ENCODE data around the gene ADGRV1. TPM values are rescaled to one million over a fixed set of nuclear protein-coding genes. Genes with fewer than 3 reads are reported as not detected.
A peak's percentile ranks its signal among the peaks of the same experiment; 100 is the strongest.

Gene ADGRV1
- total RNA-seq, 4 donors from 2014 or later = 0.39 to 1.9 (median 1.00) TPM

GRCh38 chr5:91128604-91129003, 570.0 kb downstream of the ADGRV1 start:
- no peaks in the 10 kb centered on the region for H3K27me3 ChIP-seq
- H3K4me3 ChIP-seq = no peak overlapping the region
- 58 to 83% methylated on average over 1 of the region's 1 CpG for WGBS, 2 donors
- H3K36me3 ChIP-seq = no peaks in the 10 kb centered on the region
- H3K27ac ChIP-seq = peak overlapping the region in 1 of 4 donors; percentile 84
- peaks cover 0 to 64% (median 27%) of the 10 kb centered on the region in 4 donors for H3K4me1 ChIP-seq
- no peaks in the 10 kb centered on the region for H3K9me3 ChIP-seq
- DNase-seq (ENCODE audit: low spot score in 2 of 2) = no peak
- TF ChIP-seq CTCF (IDR thresholded peaks at IDR 0.05) (no peak), EP300 (IDR thresholded peaks at IDR 0.05) (no peak), POLR2A (IDR thresholded peaks at IDR 0.05) (no peak)

- Histone ChIP-seq H3K4me1 (peaks cover 0 to 54% (median 27%) of the 10 kb centered on the region in 4 donors), H3K27ac (peak overlapping the region in 1 of 4 donors; percentile 43), H3K27me3 (no peaks in the 10 kb centered on the region), H3K9me3 (no peaks in the 10 kb centered on the region), H3K36me3 (no peaks in the 10 kb centered on the region), H3K4me3 (no peak overlapping the region)
- WGBS, 2 donors = 85 to 98% methylated on average over 1 of the region's 1 CpG
- TF ChIP-seq EP300 (IDR thresholded peaks at IDR 0.05) (no peak), CTCF (IDR thresholded peaks at IDR 0.05) (no peak)
- DNase-seq (ENCODE audit: low spot score in 2 of 2) = no peak
Observed at GRCh38 chr5:91129748-91130147, 571.2 kb downstream of the ADGRV1 start.

- no peaks in the 10 kb centered on the region for H3K27me3 ChIP-seq
- WGBS, 2 donors = 97 to 99% methylated on average over 3 of the region's 3 CpGs
- H3K27ac ChIP-seq = no peak overlapping the region
- H3K4me1 ChIP-seq = peaks cover 0 to 44% (median 25%) of the 10 kb centered on the region in 4 donors
- H3K36me3 ChIP-seq = no peaks in the 10 kb centered on the region
- TF ChIP-seq CTCF (IDR thresholded peaks at IDR 0.05) = no peak
- no peak for TF ChIP-seq EP300 (IDR thresholded peaks at IDR 0.05)
- TF ChIP-seq POLR2A (IDR thresholded peaks at IDR 0.05) = no peak
- H3K9me3 ChIP-seq = no peaks in the 10 kb centered on the region
- no peak for DNase-seq (ENCODE audit: low spot score in 2 of 2)
- no peak overlapping the region for H3K4me3 ChIP-seq
Observed at GRCh38 chr5:91130759-91131158, 572.2 kb downstream of the ADGRV1 start.

GRCh38 chr5:91132550-91132949, 574.0 kb downstream of the ADGRV1 start:
- WGBS, 2 donors = 63 to 81% methylated on average over 2 of the region's 2 CpGs
- TF ChIP-seq POLR2A (IDR thresholded peaks at IDR 0.05) (no peak), EP300 (IDR thresholded peaks at IDR 0.05) (no peak), CTCF (IDR thresholded peaks at IDR 0.05) (no peak)
- H3K27me3 ChIP-seq = no peaks in the 10 kb centered on the region
- H3K36me3 ChIP-seq = no peaks in the 10 kb centered on the region
- H3K4me3 ChIP-seq = no peak overlapping the region
- peaks cover 0 to 26% (median 10%) of the 10 kb centered on the region in 4 donors for H3K4me1 ChIP-seq
- no peaks in the 10 kb centered on the region for H3K9me3 ChIP-seq
- DNase-seq (ENCODE audit: low spot score in 2 of 2) = no peak
- H3K27ac ChIP-seq = no peak overlapping the region

- no peak for TF ChIP-seq POLR2A (IDR thresholded peaks at IDR 0.05)
- TF ChIP-seq EP300 (IDR thresholded peaks at IDR 0.05) = no peak
- no peak for TF ChIP-seq CTCF (IDR thresholded peaks at IDR 0.05)
- DNase-seq (ENCODE audit: low spot score in 2 of 2) = no peak
- Histone ChIP-seq H3K4me3 (no peak overlapping the region), H3K27me3 (no peaks in the 10 kb centered on the region), H3K4me1 (peaks cover 0 to 20% (median 8%) of the 10 kb centered on the region in 4 donors), H3K27ac (no peak overlapping the region), H3K9me3 (no peaks in the 10 kb centered on the region), H3K36me3 (no peaks in the 10 kb centered on the region)
Observed at GRCh38 chr5:91133183-91133582, 574.6 kb downstream of the ADGRV1 start.

Measured in tibial nerve (tissue), 4 donors.